HepG2 (cell line): Measurements from ENCODE around the gene NARF. TPM values are rescaled to one million over a fixed set of nuclear protein-coding genes. Genes with fewer than 3 reads are reported as not detected.

Experiments used
- ATRX ChIP-seq: sonication (generic); formaldehyde crosslinking; IDR thresholded peaks from 2 replicates; pipeline ENCODE4 v1.4.0; 2020; ENCODE audit warnings: missing genetic modification reagents, borderline replicate concordance
- HDAC6 ChIP-seq: fragments of 200-600 bp; sonication (generic); IDR thresholded peaks from 2 replicates; pipeline ENCODE4 v1.7.0; 2017; ENCODE audit warnings: mild to moderate bottlenecking, antibody characterized with exemption, low read length, low read depth
- HINFP ChIP-seq: sonication (generic); formaldehyde crosslinking; IDR thresholded peaks from 2 replicates; pipeline ENCODE4 v1.4.0; 2020; ENCODE audit warnings: low read depth, mild to moderate bottlenecking, missing genetic modification reagents
- HNRNPLL ChIP-seq: fragments of 200-400 bp; formaldehyde crosslinking; IDR thresholded peaks from 2 replicates; pipeline ENCODE4 v1.6.1; 2017; ENCODE audit warnings: mild to moderate bottlenecking, low read depth, low read length; ENCODE audit not compliant: poor library complexity, severe bottlenecking
- JARID2 ChIP-seq: sonication (generic); formaldehyde crosslinking; IDR thresholded peaks from 2 replicates; pipeline ENCODE4 v1.8.1; 2023; ENCODE audit warnings: missing genetic modification reagents, inconsistent platforms; ENCODE audit not compliant: insufficient replicate concordance
- KLF15 ChIP-seq: sonication (generic); formaldehyde crosslinking; IDR thresholded peaks from 2 replicates; pipeline ENCODE4 v1.8.1; 2023; ENCODE audit warnings: borderline replicate concordance, mild to moderate bottlenecking, inconsistent platforms, missing genetic modification reagents, mixed read lengths
- MTF1 ChIP-seq: sonication (generic); formaldehyde crosslinking; IDR thresholded peaks from 2 replicates; pipeline ENCODE4 v1.5.0; 2020; ENCODE audit warnings: missing genetic modification reagents
- NCOA5 ChIP-seq: sonication (generic); formaldehyde crosslinking; IDR thresholded peaks from 2 replicates; pipeline ENCODE4 v1.4.0; 2020; ENCODE audit warnings: missing genetic modification reagents
- NFKBIZ ChIP-seq: IDR thresholded peaks from 2 replicates; pipeline ENCODE4 v1.6.1; 2018; ENCODE audit warnings: missing genetic modification reagents, missing compliant biosample characterization
- NR2F6 ChIP-seq, 2 experiments: IDR thresholded peaks; 2 replicates each; pipeline ENCODE4 v1.6.1; 2016; ENCODE audit warnings: antibody characterized with exemption in 1 of 2, mild to moderate bottlenecking in 1 of 2
- NRL ChIP-seq: sonication (generic); formaldehyde crosslinking; IDR thresholded peaks from 2 replicates; pipeline ENCODE4 v1.5.0; 2020; ENCODE audit warnings: missing genetic modification reagents, mild to moderate bottlenecking, moderate library complexity, borderline replicate concordance
- PAF1 ChIP-seq: IDR thresholded peaks from 2 replicates; pipeline ENCODE4 v1.6.1; 2016; ENCODE audit warnings: missing genetic modification reagents, missing compliant biosample characterization
- SIX1 ChIP-seq: sonication (generic); formaldehyde crosslinking; IDR thresholded peaks from 2 replicates; pipeline ENCODE4 v1.4.0; 2020; ENCODE audit warnings: missing genetic modification reagents, borderline replicate concordance
- TFAP4 ChIP-seq: sonication (generic); IDR thresholded peaks from 2 replicates; pipeline ENCODE4 v1.6.1; 2016; ENCODE audit warnings: low read depth, borderline replicate concordance
- TRAFD1 ChIP-seq: sonication (generic); formaldehyde crosslinking; IDR thresholded peaks from 2 replicates; pipeline ENCODE4 v1.5.1; 2020; ENCODE audit warnings: missing genetic modification reagents, mild to moderate bottlenecking, borderline replicate concordance
- ZFP41 ChIP-seq: sonication (generic); formaldehyde crosslinking; IDR thresholded peaks from 2 replicates; pipeline ENCODE4 v1.4.0; 2020; ENCODE audit warnings: mild to moderate bottlenecking, missing genetic modification reagents, borderline replicate concordance
- ZFP62 ChIP-seq: sonication (generic); formaldehyde crosslinking; IDR thresholded peaks from 2 replicates; pipeline ENCODE4 v1.4.0; 2020; ENCODE audit warnings: missing genetic modification reagents
- ZGPAT ChIP-seq: IDR thresholded peaks from 2 replicates; pipeline ENCODE4 v1.6.1; 2016; ENCODE audit warnings: mild to moderate bottlenecking
- ZNF101 ChIP-seq: sonication (generic); formaldehyde crosslinking; IDR thresholded peaks from 2 replicates; pipeline ENCODE4 v1.4.0; 2020; ENCODE audit warnings: mild to moderate bottlenecking, low read depth, missing genetic modification reagents, borderline replicate concordance
- ZNF317 ChIP-seq: sonication (generic); formaldehyde crosslinking; IDR thresholded peaks from 2 replicates; pipeline ENCODE4 v1.5.0; 2020; ENCODE audit warnings: mild to moderate bottlenecking, missing genetic modification reagents
- ZNF382 ChIP-seq: sonication (generic); formaldehyde crosslinking; IDR thresholded peaks from 2 replicates; pipeline ENCODE4 v1.5.0; 2020; ENCODE audit warnings: missing genetic modification reagents, mild to moderate bottlenecking, borderline replicate concordance
- ZNF670 ChIP-seq: sonication (generic); formaldehyde crosslinking; IDR thresholded peaks from 2 replicates; pipeline ENCODE4 v1.8.0; 2022; ENCODE audit warnings: mild to moderate bottlenecking, missing genetic modification reagents, borderline replicate concordance
- ZNF761 ChIP-seq: sonication (generic); formaldehyde crosslinking; conservative IDR thresholded peaks from 2 replicates; pipeline ENCODE4 v1.4.0; 2020; ENCODE audit warnings: mild to moderate bottlenecking, missing genetic modification reagents
- ZNF841 ChIP-seq: sonication (generic); formaldehyde crosslinking; IDR thresholded peaks from 2 replicates; pipeline ENCODE4 v1.8.1; 2023; ENCODE audit warnings: missing genetic modification reagents, borderline replicate concordance
- polyA plus RNA-seq, 8 experiments: library from polyadenylated mRNA; depleted of rRNA in 3 of 8; stranded (reverse) in 7 of 8; unstranded in 1 of 8; fragments of >200 nt; fragmentation: Illumina TruSeq in 4 of 8; extraction: Trizol in 4 of 8; gene quantifications; 2 replicates each; pipeline versions ENCODE4 v1.2.1 to v1.2.3, GENCODE V29; 2011 to 2016; ENCODE audit warnings: low read depth in 4 of 8, missing spikeins in 1 of 8, mixed read lengths in 1 of 8; ENCODE audit not compliant: insufficient read depth in 1 of 8
- total RNA-seq, 5 experiments: library from RNA; depleted of rRNA; stranded (reverse); fragments of >200 nt; fragmentation: Illumina TruSeq; extraction: Trizol; gene quantifications; 2 replicates each; pipeline ENCODE4 v1.2.3, GENCODE V29; 2016; ENCODE audit warnings: low read depth in 1 of 5

The NARF gene
- total and polyA plus RNA-seq, 2 of the 13 experiments (the other 11 are each of a cell fraction or from before 2014, with no cell fraction given) = 61.1 to 144 TPM

- TF ChIP-seq ZNF382 (no peak), MTF1 (CRISPR knock-in tag) (no peak), ZNF317 (peak; percentile 81), HNRNPLL (peak; percentile 48), KLF15 (CRISPR knock-in tag) (no peak), NCOA5 (no peak), JARID2 (CRISPR knock-in tag) (peak; percentile 85), ZFP41 (CRISPR knock-in tag) (0 out of 2 replicates have a peak, but pooled peaks have one; percentile 37), HDAC6 (no peak), NRL (CRISPR knock-in tag) (peak; percentile 86; the same call in 1 of the 2 replicates), SIX1 (CRISPR knock-in tag) (peak; percentile 69; the same call in 1 of the 2 replicates), ZFP62 (no peak), ZNF101 (no peak), ZNF841 (CRISPR knock-in tag) (no peak), PAF1 (CRISPR knock-in tag) (no peak), ZNF761 (CRISPR knock-in tag) (peak; percentile 87; the same call in 1 of the 2 replicates), ZGPAT (peak; percentile 98), TFAP4 (peak; percentile 33; the same call in 1 of the 2 replicates), TRAFD1 (CRISPR knock-in tag) (no peak), NR2F6 (IDR thresholded peaks at IDR 0.05) (peak; percentile 66), NR2F6 (CRISPR knock-in tag; IDR thresholded peaks at IDR 0.05) (peak; percentile 65; the same call in 1 of the 2 replicates), ATRX (CRISPR knock-in tag) (0 out of 2 replicates have a peak, but pooled peaks have one; percentile 69), ZNF670 (CRISPR knock-in tag) (peak; percentile 97; the same call in 1 of the 2 replicates), HINFP (peak; percentile 65; the same call in 1 of the 2 replicates), NFKBIZ (CRISPR knock-in tag) (peak; percentile 92)
Observed at GRCh38 chr17:82494236-82495055, 35.9 kb downstream of the NARF start (continued).
